ENCODE measurements around the gene PDE4D.

DNA sequence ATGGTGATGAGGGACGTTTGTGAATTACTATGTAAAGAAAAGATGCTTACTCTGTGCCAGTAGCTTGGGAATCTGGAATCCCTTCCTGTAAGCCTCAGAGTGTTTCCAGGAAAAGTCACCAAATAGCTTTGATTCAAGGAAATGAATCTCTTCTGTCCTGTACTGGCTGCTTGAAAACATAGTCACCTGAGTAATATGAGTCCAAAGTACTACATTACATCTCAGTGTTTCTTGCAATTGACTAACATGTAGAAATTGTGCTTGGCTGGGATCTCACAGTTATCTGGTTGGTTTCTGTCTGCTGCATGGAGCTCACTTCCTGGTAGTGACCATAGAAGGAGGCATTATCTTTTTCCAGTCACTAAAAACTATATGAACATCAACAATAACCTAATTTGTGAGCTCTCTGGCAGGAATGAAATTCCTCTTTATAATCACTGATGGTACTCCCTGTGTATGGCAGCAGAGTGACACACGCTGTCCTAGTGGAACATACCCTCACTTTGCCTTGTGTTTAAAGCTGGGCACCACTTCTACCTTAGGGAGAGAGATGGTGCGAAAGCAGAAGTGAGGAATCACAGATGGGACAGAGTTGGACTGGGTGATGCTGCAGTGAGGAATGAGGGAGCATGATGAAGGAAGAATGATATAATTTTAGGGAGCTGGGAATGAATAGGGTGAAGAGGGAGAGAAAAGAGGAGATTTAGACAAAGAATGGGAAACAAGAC, 742.2 kb downstream of the PDE4D start:
- TF ChIP-seq POLR2AphosphoS5 (IDR thresholded peaks at IDR 0.05) (peak; percentile 6), EP300 (IDR thresholded peaks at IDR 0.05) (no peak), POLR2A (IDR thresholded peaks at IDR 0.05) (no peak)
- TF ChIP-seq, protein P1, sequence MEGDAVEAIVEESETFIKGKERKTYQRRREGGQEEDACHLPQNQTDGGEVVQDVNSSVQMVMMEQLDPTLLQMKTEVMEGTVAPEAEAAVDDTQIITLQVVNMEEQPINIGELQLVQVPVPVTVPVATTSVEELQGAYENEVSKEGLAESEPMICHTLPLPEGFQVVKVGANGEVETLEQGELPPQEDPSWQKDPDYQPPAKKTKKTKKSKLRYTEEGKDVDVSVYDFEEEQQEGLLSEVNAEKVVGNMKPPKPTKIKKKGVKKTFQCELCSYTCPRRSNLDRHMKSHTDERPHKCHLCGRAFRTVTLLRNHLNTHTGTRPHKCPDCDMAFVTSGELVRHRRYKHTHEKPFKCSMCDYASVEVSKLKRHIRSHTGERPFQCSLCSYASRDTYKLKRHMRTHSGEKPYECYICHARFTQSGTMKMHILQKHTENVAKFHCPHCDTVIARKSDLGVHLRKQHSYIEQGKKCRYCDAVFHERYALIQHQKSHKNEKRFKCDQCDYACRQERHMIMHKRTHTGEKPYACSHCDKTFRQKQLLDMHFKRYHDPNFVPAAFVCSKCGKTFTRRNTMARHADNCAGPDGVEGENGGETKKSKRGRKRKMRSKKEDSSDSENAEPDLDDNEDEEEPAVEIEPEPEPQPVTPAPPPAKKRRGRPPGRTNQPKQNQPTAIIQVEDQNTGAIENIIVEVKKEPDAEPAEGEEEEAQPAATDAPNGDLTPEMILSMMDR (IDR thresholded peaks at IDR 0.05): no peak
